ENCODE results near the gene SLC35B3. TPM values are rescaled to one million over a fixed set of nuclear protein-coding genes. Genes with fewer than 3 reads are reported as not detected.
"Not testable (repeated sequence)": the region's sequence is repeated elsewhere in the genome, so short reads cannot be mapped to it uniquely, and the experiment has no call there.

Gene SLC35B3
- total RNA-seq = 1 to 10 TPM; 6.8 to 7.7 (median 6.9) TPM

- Mint-ChIP-seq H3K27me3 (ENCODE audit: low read depth) (no peaks in the 10 kb centered on the region), H3K4me3 (peak within 1 kb of the TSS; percentile 93), H3K4me1 (ENCODE audit: low read depth) (peaks cover 38% of the 10 kb centered on the region), H3K36me3 (ENCODE audit: insufficient read depth) (peaks cover 16% of the 10 kb centered on the region), H3K9me3 (no peaks in the 10 kb centered on the region)
- peak; percentile 99 for DNase-seq
- ATAC-seq = peak; percentile 96 to 97
Measured at GRCh38 chr6:8435093-8435844, at the start of gene SLC35B3. Gene SLC35B3 (minus strand): TSS chr6:8435545.

- Mint-ChIP-seq H3K9me3 (peaks cover 14% of the 10 kb centered on the region), H3K4me3 (no peak overlapping the region), H3K36me3 (ENCODE audit: insufficient read depth) (no peaks in the 10 kb centered on the region), H3K27me3 (ENCODE audit: low read depth) (peaks cover 10% of the 10 kb centered on the region), H3K4me1 (ENCODE audit: low read depth) (no peaks in the 10 kb centered on the region)
- DNase-seq (no peak), ATAC-seq (no peak)
Measured at GRCh38 chr6:8483650-8484049, 48.3 kb upstream of the SLC35B3 start.

GRCh38 chr6:8481727-8482126 is 46.4 kb upstream of the SLC35B3 start:
- ATAC-seq (no peak), DNase-seq (no peak)
- Mint-ChIP-seq H3K27me3 (ENCODE audit: low read depth) (peaks cover 10% of the 10 kb centered on the region), H3K4me3 (no peak overlapping the region), H3K4me1 (ENCODE audit: low read depth) (no peaks in the 10 kb centered on the region), H3K9me3 (peaks cover 14% of the 10 kb centered on the region), H3K36me3 (ENCODE audit: insufficient read depth) (no peaks in the 10 kb centered on the region)

GRCh38 chr6:8478418-8478817 is 43.1 kb upstream of the SLC35B3 start:
- ATAC-seq (no peak), DNase-seq (no peak)
- no peaks in the 10 kb centered on the region for H3K4me1 Mint-ChIP-seq (ENCODE audit: low read depth)

GRCh38 chr6:8476656-8477055 is 41.3 kb upstream of the SLC35B3 start:
- Mint-ChIP-seq H3K4me3 (no peak overlapping the region), H3K27me3 (ENCODE audit: low read depth) (no peaks in the 10 kb centered on the region), H3K36me3 (ENCODE audit: insufficient read depth) (no peaks in the 10 kb centered on the region), H3K4me1 (ENCODE audit: low read depth) (no peaks in the 10 kb centered on the region), H3K9me3 (peaks cover 7% of the 10 kb centered on the region)
- no peak for DNase-seq
- ATAC-seq = no peak

More at GRCh38 chr6:8478418-8478817, 43.1 kb upstream of the SLC35B3 start:
- Mint-ChIP-seq H3K27me3 (ENCODE audit: low read depth) (peaks cover 6% of the 10 kb centered on the region), H3K36me3 (ENCODE audit: insufficient read depth) (no peaks in the 10 kb centered on the region), H3K9me3 (peaks cover 14% of the 10 kb centered on the region), H3K4me3 (no peak overlapping the region)

GRCh38 chr6:8468552-8469356 is 33.4 kb upstream of the SLC35B3 start:
- no peaks in the 10 kb centered on the region for H3K4me1 Mint-ChIP-seq (ENCODE audit: low read depth)
- no peaks in the 10 kb centered on the region for H3K27me3 Mint-ChIP-seq (ENCODE audit: low read depth)
- ATAC-seq = no peak
- no peaks in the 10 kb centered on the region for H3K9me3 Mint-ChIP-seq
- H3K4me3 Mint-ChIP-seq = no peak overlapping the region
- no peak for DNase-seq
- H3K36me3 Mint-ChIP-seq (ENCODE audit: insufficient read depth) = peaks cover 2% of the 10 kb centered on the region

- DNase-seq (no peak), ATAC-seq (no peak)
- H3K4me1 Mint-ChIP-seq (ENCODE audit: low read depth) = no peaks in the 10 kb centered on the region
- H3K36me3 Mint-ChIP-seq (ENCODE audit: insufficient read depth) = peaks cover 2% of the 10 kb centered on the region
- H3K9me3 Mint-ChIP-seq = peaks cover 11% of the 10 kb centered on the region
- no peaks in the 10 kb centered on the region for H3K27me3 Mint-ChIP-seq (ENCODE audit: low read depth)
- H3K4me3 Mint-ChIP-seq = no peak overlapping the region
Measured at GRCh38 chr6:8462694-8463093, 27.3 kb upstream of the SLC35B3 start.

- H3K36me3 Mint-ChIP-seq (ENCODE audit: insufficient read depth) = peaks cover 2% of the 10 kb centered on the region
- no peaks in the 10 kb centered on the region for H3K4me1 Mint-ChIP-seq (ENCODE audit: low read depth)
- H3K4me3 Mint-ChIP-seq = no peak overlapping the region
- peaks cover 11% of the 10 kb centered on the region for H3K9me3 Mint-ChIP-seq
- no peak for ATAC-seq
- no peaks in the 10 kb centered on the region for H3K27me3 Mint-ChIP-seq (ENCODE audit: low read depth)
- DNase-seq = no peak
Measured at GRCh38 chr6:8462169-8462568, 26.8 kb upstream of the SLC35B3 start.

- Mint-ChIP-seq H3K27me3 (ENCODE audit: low read depth) (no peaks in the 10 kb centered on the region), H3K36me3 (ENCODE audit: insufficient read depth) (no peaks in the 10 kb centered on the region), H3K9me3 (no peaks in the 10 kb centered on the region), H3K4me1 (ENCODE audit: low read depth) (no peaks in the 10 kb centered on the region), H3K4me3 (no peak overlapping the region)
- ATAC-seq (no peak), DNase-seq (no peak)
Measured at GRCh38 chr6:8446391-8446790, 11.0 kb upstream of the SLC35B3 start.

- not testable (repeated sequence) for H3K9me3 Mint-ChIP-seq; H3K36me3 Mint-ChIP-seq (ENCODE audit: insufficient read depth); H3K4me3 Mint-ChIP-seq; H3K4me1 Mint-ChIP-seq (ENCODE audit: low read depth); ATAC-seq; DNase-seq; H3K27me3 Mint-ChIP-seq (ENCODE audit: low read depth)
Measured at GRCh38 chr6:8445930-8446329, 10.6 kb upstream of the SLC35B3 start.

- Mint-ChIP-seq H3K27me3 (ENCODE audit: low read depth) (no peaks in the 10 kb centered on the region), H3K4me3 (no peak overlapping the region), H3K36me3 (ENCODE audit: insufficient read depth) (no peaks in the 10 kb centered on the region), H3K4me1 (ENCODE audit: low read depth) (peaks cover 2% of the 10 kb centered on the region), H3K9me3 (no peaks in the 10 kb centered on the region)
- ATAC-seq (no peak), DNase-seq (no peak)
Measured at GRCh38 chr6:8442150-8442549, 6.8 kb upstream of the SLC35B3 start.

GRCh38 chr6:8441452-8441851 is 6.1 kb upstream of the SLC35B3 start:
- ATAC-seq (no peak), DNase-seq (no peak)
- Mint-ChIP-seq H3K36me3 (ENCODE audit: insufficient read depth) (no peaks in the 10 kb centered on the region), H3K4me1 (ENCODE audit: low read depth) (peaks cover 2% of the 10 kb centered on the region), H3K9me3 (no peaks in the 10 kb centered on the region), H3K4me3 (no peak overlapping the region), H3K27me3 (ENCODE audit: low read depth) (no peaks in the 10 kb centered on the region)

- H3K27me3 Mint-ChIP-seq (ENCODE audit: low read depth) = no peaks in the 10 kb centered on the region
- no peaks in the 10 kb centered on the region for H3K36me3 Mint-ChIP-seq (ENCODE audit: insufficient read depth)
- DNase-seq (no peak), ATAC-seq (no peak)
- peaks cover 12% of the 10 kb centered on the region for H3K4me1 Mint-ChIP-seq (ENCODE audit: low read depth)
- no peak overlapping the region for H3K4me3 Mint-ChIP-seq
- no peaks in the 10 kb centered on the region for H3K9me3 Mint-ChIP-seq
Measured at GRCh38 chr6:8439601-8440268, 4.4 kb upstream of the SLC35B3 start.

- H3K9me3 Mint-ChIP-seq = no peaks in the 10 kb centered on the region
- H3K4me1 Mint-ChIP-seq (ENCODE audit: low read depth) = peaks cover 28% of the 10 kb centered on the region
- H3K27me3 Mint-ChIP-seq (ENCODE audit: low read depth) = no peaks in the 10 kb centered on the region
- peaks cover 4% of the 10 kb centered on the region for H3K36me3 Mint-ChIP-seq (ENCODE audit: insufficient read depth)
- DNase-seq (no peak), ATAC-seq (no peak)
- no peak overlapping the region for H3K4me3 Mint-ChIP-seq
Measured at GRCh38 chr6:8437813-8438212, 2.5 kb upstream of the SLC35B3 start.

All from activated T-cell treated with anti-CD3 and anti-CD28 coated beads, Interleukin-2, amount 50 U/mL, for 4 hours (primary cell).